ENCODE data around the gene HAUS3. TPM values are rescaled to one million over a fixed set of nuclear protein-coding genes. Genes with fewer than 3 reads are reported as not detected.

Gene HAUS3
- total and polyA plus RNA-seq, 3 donors from 2014 or later = 13.8 to 44.0 (median 40.1) TPM

DNA sequence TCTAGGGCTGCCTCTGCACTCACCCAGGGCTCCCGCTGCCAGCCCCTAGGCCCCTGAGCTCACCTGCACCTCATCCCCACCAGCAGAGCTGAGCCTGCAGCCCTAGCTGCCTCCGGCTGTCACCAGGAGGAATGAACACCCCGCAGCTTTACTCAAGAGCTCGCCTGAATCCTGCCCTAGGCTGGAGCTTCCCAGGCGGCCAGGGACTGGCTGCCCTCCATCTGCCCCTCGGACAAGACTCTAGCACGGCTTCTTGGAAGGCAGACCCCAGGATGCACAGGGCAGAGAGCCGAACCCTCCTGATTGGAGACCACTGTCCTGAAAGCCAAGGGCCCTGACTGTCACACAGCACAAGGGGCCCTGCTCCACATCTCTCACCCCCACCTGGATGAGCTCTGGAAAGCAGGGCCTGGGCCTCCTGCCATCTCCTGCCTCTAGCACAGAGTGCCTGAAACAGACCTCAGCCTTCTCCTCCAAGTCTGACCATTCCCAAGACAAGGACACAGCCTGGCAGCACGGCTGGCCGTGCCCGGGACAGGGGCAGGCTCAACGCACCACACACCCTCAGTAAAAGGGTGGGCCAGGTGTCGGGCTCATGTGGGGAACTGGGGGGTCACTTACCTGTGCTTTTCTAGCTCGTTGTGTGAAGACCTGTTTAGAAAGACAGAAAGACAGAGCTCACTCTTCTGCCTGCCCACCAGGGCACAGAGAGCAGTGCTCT lies 15.6 kb upstream of the HAUS3 start:
- peaks cover 66% of the 10 kb centered on the region for H3K4me1 ChIP-seq
- peak overlapping the region; percentile 93 to 98 for H3K27ac ChIP-seq
- no peaks in the 10 kb centered on the region for H3K9me3 ChIP-seq
- no peak for TF ChIP-seq POLR2A (IDR thresholded peaks at IDR 0.05)
- TF ChIP-seq, protein P1, sequence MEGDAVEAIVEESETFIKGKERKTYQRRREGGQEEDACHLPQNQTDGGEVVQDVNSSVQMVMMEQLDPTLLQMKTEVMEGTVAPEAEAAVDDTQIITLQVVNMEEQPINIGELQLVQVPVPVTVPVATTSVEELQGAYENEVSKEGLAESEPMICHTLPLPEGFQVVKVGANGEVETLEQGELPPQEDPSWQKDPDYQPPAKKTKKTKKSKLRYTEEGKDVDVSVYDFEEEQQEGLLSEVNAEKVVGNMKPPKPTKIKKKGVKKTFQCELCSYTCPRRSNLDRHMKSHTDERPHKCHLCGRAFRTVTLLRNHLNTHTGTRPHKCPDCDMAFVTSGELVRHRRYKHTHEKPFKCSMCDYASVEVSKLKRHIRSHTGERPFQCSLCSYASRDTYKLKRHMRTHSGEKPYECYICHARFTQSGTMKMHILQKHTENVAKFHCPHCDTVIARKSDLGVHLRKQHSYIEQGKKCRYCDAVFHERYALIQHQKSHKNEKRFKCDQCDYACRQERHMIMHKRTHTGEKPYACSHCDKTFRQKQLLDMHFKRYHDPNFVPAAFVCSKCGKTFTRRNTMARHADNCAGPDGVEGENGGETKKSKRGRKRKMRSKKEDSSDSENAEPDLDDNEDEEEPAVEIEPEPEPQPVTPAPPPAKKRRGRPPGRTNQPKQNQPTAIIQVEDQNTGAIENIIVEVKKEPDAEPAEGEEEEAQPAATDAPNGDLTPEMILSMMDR (IDR thresholded peaks at IDR 0.05) = no peak
- no peaks in the 10 kb centered on the region for H3K36me3 ChIP-seq (ENCODE audit: low read depth, missing control alignments)
- no peaks in the 10 kb centered on the region for H3K27me3 ChIP-seq
- no peak overlapping the region for H3K4me3 ChIP-seq
- intact Hi-C loops (cut with DNase I; ENCODE audit: low total_unique reads) = no loop called here
- WGBS, 2 donors = 44 to 76% methylated on average over 5 to 11 of the region's 14 CpGs
- peak; percentile 36 for DNase-seq

DNA sequence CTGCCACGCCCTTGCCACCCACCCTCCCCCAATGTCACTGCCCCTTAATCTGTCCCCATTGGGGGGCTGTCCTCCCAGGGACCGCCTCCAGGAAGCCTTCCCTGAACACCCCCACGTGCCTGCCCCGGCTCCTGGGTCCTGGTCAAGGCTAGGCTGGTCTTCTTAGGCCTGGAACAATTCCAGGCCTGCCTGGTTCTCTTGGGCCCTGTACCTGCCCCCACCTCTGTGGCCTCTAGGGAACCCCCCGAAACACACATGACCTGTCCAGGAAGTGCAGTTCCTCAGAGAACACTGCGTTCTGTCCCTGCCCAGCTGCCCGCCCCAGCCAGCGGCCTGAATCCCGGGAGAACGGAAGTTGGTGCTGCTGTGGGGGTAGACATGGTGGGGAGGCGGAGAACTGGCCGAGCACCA lies 14.9 kb upstream of the HAUS3 start:
- intact Hi-C loops (cut with DNase I; ENCODE audit: low total_unique reads) = no loop called here
- no peak overlapping the region for H3K4me3 ChIP-seq
- peaks cover 66% of the 10 kb centered on the region for H3K4me1 ChIP-seq
- TF ChIP-seq, protein P1 (IDR thresholded peaks at IDR 0.05) = no peak
- no peak for TF ChIP-seq POLR2A (IDR thresholded peaks at IDR 0.05)
- DNase-seq = peak; percentile 61
- no peaks in the 10 kb centered on the region for H3K36me3 ChIP-seq (ENCODE audit: low read depth, missing control alignments)
- no peaks in the 10 kb centered on the region for H3K9me3 ChIP-seq
- H3K27me3 ChIP-seq = no peaks in the 10 kb centered on the region
- peak overlapping the region; percentile 93 to 98 for H3K27ac ChIP-seq
- WGBS, 2 donors = 28 to 47% methylated on average over 2 to 12 of the region's 12 CpGs

DNA sequence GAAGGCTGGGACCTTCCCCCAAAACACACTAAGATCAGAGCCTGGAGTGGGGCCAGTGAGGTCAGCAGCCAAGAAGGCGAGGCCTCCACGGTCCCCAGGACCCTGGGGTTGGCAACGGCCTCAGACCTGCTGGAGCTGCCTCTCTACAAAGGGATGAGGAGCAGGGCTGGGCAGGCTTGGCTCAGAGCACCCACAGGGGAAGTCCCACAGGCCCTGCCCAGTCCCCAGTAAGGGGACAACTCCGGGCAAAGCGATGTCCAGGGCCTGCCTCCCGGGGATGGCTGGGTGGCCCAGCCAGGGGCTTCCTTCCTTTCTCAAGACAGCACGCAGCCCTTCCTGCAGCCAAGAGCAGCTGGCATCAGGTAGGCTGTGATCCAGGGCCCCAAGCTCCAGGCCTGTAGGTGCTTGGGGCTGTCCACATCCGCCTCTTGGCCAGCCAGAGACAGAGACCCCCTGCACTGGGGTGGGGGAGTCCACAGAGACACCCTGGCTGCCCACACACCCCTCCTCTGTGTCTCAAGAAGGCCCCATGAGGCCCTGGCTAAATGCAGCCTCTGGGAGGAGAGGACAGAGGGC lies 14.3 kb upstream of the HAUS3 start:
- WGBS, 2 donors = 0 to 59% methylated on average over 3 to 8 of the region's 8 CpGs
- intact Hi-C loops (cut with DNase I; ENCODE audit: low total_unique reads) = no loop called here
- H3K4me3 ChIP-seq = no peak overlapping the region

DNA sequence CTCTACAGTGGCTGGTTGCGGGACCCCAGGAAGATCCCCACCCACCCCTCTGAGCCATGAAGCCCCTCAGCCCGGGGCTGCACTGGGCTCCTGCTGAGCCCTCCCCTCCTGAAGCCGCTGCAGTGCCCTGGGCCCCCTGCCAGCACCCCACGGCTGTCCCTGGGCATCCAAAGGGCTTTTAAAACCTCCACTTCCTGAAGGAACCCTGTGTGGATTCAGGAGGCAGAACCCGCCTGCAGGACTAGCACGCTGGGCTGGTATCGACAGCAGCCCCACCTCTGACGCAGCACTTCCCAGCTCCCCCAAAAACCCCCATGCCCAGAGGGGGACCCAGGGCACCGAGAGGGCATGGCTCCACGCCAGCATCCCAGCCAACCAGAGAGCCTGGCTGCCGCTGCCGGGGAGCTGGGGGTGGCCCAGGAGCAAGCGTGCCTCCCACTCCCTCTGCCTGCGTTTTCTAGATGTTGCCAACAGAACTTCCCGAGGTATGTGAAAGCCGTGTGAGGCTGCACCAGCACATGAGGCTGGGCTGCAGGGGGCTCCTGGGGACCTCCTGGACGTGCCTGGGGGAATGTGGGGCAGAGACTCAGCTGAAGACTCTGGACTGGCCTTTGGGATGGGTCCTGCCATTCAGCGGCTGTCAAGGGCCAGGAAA lies 13.7 kb upstream of the HAUS3 start:
- Histone ChIP-seq H3K36me3 (ENCODE audit: low read depth, missing control alignments) (no peaks in the 10 kb centered on the region), H3K9me3 (no peaks in the 10 kb centered on the region), H3K27ac (peak overlapping the region; percentile 93 to 98), H3K27me3 (no peaks in the 10 kb centered on the region), H3K4me3 (no peak overlapping the region), H3K4me1 (peaks cover 62% of the 10 kb centered on the region)
- intact Hi-C loops (cut with DNase I; ENCODE audit: low total_unique reads) = no loop called here
- 39 to 54% methylated on average over 5 to 17 of the region's 18 CpGs for WGBS, 2 donors
- DNase-seq = peak; percentile 88
- TF ChIP-seq, protein P1 (IDR thresholded peaks at IDR 0.05) = no peak
- no peak for TF ChIP-seq POLR2A (IDR thresholded peaks at IDR 0.05)

More for the DNA sequence above, 14.3 kb upstream of the HAUS3 start:
- peak; percentile 72 for DNase-seq
- Histone ChIP-seq H3K36me3 (ENCODE audit: low read depth, missing control alignments) (no peaks in the 10 kb centered on the region), H3K4me1 (peaks cover 66% of the 10 kb centered on the region), H3K27me3 (no peaks in the 10 kb centered on the region), H3K9me3 (no peaks in the 10 kb centered on the region), H3K27ac (peak overlapping the region; percentile 93 to 98)
- TF ChIP-seq, protein P1 (IDR thresholded peaks at IDR 0.05) = no peak
- no peak for TF ChIP-seq POLR2A (IDR thresholded peaks at IDR 0.05)

Data from testis (tissue), 3 donors.